Endothelial cell of umbilical vein (primary cell): ENCODE data around the gene NFATC2IP.

Experiments used
- CTCF ChIP-seq, 2 donors: IDR thresholded peaks; 1 replicate in 1 of 2; 2 replicates in 1 of 2; pipeline ENCODE4 v1.5.1; 2011; ENCODE audit warnings: low read length in 2 of 2, mild to moderate bottlenecking in 2 of 2, moderate library complexity in 2 of 2, control low read depth in 1 of 2, inconsistent platforms in 1 of 2, low read depth in 1 of 2; ENCODE audit not compliant: insufficient read depth in 1 of 2; ENCODE audit errors: extremely low read depth in 1 of 2
- EZH2 ChIP-seq: IDR thresholded peaks from 2 replicates; pipeline ENCODE4 v1.6.1; 2012; ENCODE audit warnings: borderline replicate concordance, low read depth, mild to moderate bottlenecking, moderate library complexity, low read length, inconsistent platforms; ENCODE audit not compliant: severe bottlenecking
- FOS ChIP-seq: IDR thresholded peaks from 2 replicates; pipeline ENCODE4 v1.6.1; 2011; ENCODE audit warnings: mild to moderate bottlenecking, low read length, moderate library complexity, borderline replicate concordance; ENCODE audit not compliant: insufficient read depth
- JUN ChIP-seq: IDR thresholded peaks from 2 replicates; pipeline ENCODE4 v1.6.1; 2011; ENCODE audit warnings: borderline replicate concordance, low read depth; ENCODE audit not compliant: insufficient read length, insufficient read depth
- POLR2A ChIP-seq: IDR thresholded peaks from 2 replicates; pipeline ENCODE4 v1.6.1; 2012; ENCODE audit warnings: low read depth, mild to moderate bottlenecking, control low read depth, low read length
- POLR2AphosphoS5 ChIP-seq: IDR thresholded peaks from 2 replicates; pipeline ENCODE4 v1.6.1; 2012; ENCODE audit warnings: low read depth, mild to moderate bottlenecking, control low read depth, low read length, moderate library complexity; ENCODE audit not compliant: insufficient read depth
- TF ChIP-seq, protein P1 (sequence below): IDR thresholded peaks from 2 replicates; pipeline ENCODE4 v1.6.1; 2011; ENCODE audit not compliant: insufficient read depth, insufficient read length

GRCh38 chr16:28903344-28904042 lies 47.2 kb upstream of the NFATC2IP start:
- TF ChIP-seq POLR2A = no peak
- no peak for TF ChIP-seq CTCF (IDR thresholded peaks at IDR 0.05; ENCODE audit: extremely low read depth in 1 of 2, insufficient read depth in 1 of 2, low read depth in 1 of 2, low read length in 2 of 2)
- TF ChIP-seq EZH2 = no peak
- TF ChIP-seq, protein P1, sequence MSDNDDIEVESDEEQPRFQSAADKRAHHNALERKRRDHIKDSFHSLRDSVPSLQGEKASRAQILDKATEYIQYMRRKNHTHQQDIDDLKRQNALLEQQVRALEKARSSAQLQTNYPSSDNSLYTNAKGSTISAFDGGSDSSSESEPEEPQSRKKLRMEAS = no peak
- no peak for TF ChIP-seq POLR2AphosphoS5
- no peak for TF ChIP-seq FOS
- no peak for TF ChIP-seq JUN
